Adrenal gland (tissue), 12 donors: ENCODE measurements around the gene GTPBP2. TPM values are rescaled to one million over a fixed set of nuclear protein-coding genes. Genes with fewer than 3 reads are reported as not detected.

Source experiments
- DNase-seq, 7 donors: peaks; one replicate each; pipeline ENCODE4 v3.0.0-alpha.2; 2019 to 2020
- H3K27ac ChIP-seq, 5 donors: fragments of 200-600 bp; sonication (generic) in 4 of 5; 1 replicate in 3 of 5; 2 replicates in 2 of 5; pipeline versions ENCODE4 v1.5.1 to v1.8.0; 2016 to 2020; ENCODE audit warnings: mild to moderate bottlenecking in 1 of 5
- H3K27me3 ChIP-seq: fragments of 200-600 bp; 2 replicates; pipeline ENCODE4 v1.8.0; 2021
- H3K36me3 ChIP-seq, 2 donors: fragments of 200-600 bp; replicated peaks in 1 of 2; 1 replicate in 1 of 2; 2 replicates in 1 of 2; pipeline versions ENCODE4 v1.5.1 to v1.8.0; 2018 to 2022
- H3K4me1 ChIP-seq, 2 donors: fragments of 200-600 bp; replicated peaks in 1 of 2; 1 replicate in 1 of 2; 2 replicates in 1 of 2; pipeline versions ENCODE4 v1.5.1 to v1.8.0; 2018 to 2021
- H3K4me3 ChIP-seq, 4 donors: fragments of 200-600 bp; sonication (generic) in 3 of 4; one replicate each; pipeline ENCODE4 v1.5.1; 2016 to 2018
- H3K9me3 ChIP-seq, 3 donors: fragments of 200-600 bp; sonication (generic) in 1 of 3; replicated peaks in 1 of 3; 1 replicate in 2 of 3; 2 replicates in 1 of 3; pipeline versions ENCODE4 v1.5.1 to v1.8.0; 2016 to 2021
- CTCF ChIP-seq, 6 experiments: fragments of 450-650 bp in 4 of 6; fragments of 200-600 bp in 2 of 6; sonication (generic) in 1 of 6; IDR thresholded peaks; 1 replicate in 5 of 6; 2 replicates in 1 of 6; pipeline versions ENCODE4 v1.5.1 to v1.8.0; 2016 to 2021; ENCODE audit warnings: antibody characterized with exemption in 6 of 6, mild to moderate bottlenecking in 2 of 6, moderate library complexity in 1 of 6
- POLR2A ChIP-seq, 2 donors: fragments of 450-650 bp; IDR thresholded peaks; one replicate each; pipeline ENCODE4 v1.6.1; 2017; ENCODE audit warnings: antibody characterized with exemption in 2 of 2, mild to moderate bottlenecking in 2 of 2, moderate library complexity in 1 of 2
- WGBS, 4 donors: extraction: QIAGEN DNeasy Blood & Tissue Kit in 2 of 4; methylation state at CpG; one replicate each; pipeline versions ENCODE4 v1.1.5 to v1.1.7; 2013 to 2017; 5-methylcytosine and 5-hydroxymethylcytosine counted together
- intact Hi-C, 2 donors: fragments of 100-400 bp; cut with DNase I; formaldehyde crosslinking; loops; one replicate each; pipeline versions ENCODE4 v1.14.1 to v1.15.0; 2022 to 2023
- polyA plus RNA-seq, 3 donors: library from polyadenylated mRNA; stranded (reverse); fragments of 200-250 nt in 2 of 3; fragments of 350-450 nt in 1 of 3; fragmentation: Illumina TruSeq in 1 of 3; extraction: RNeasy Lipid Tissue Mini Kit (QIAGEN cat#74804) in 1 of 3; gene quantifications; one replicate each; pipeline ENCODE4 v1.2.3, GENCODE V29; 2013 to 2014
- total RNA-seq, 9 donors: library from RNA; depleted of rRNA in 4 of 9; stranded (reverse); fragments of >200 nt in 4 of 9; fragments of 120-200 nt in 1 of 9; fragmentation: NEBNext Ultra II Directional in 1 of 9; extraction: Animal tissue kit (Norgen Biotek cat#: 25700) in 1 of 9; gene quantifications; one replicate each; pipeline versions ENCODE4 v1.1.0 to v1.2.4, GENCODE V29; 2013 to 2023
- donor health status: healthy with polysubstance abuse.
- donor health status: Bipolar disorder and iron deficiency.
- donor health status: DM: yes; HTN: yes; CAD: no.
- donor health status: DM: no; HTN: no; CAD: no.
- donor health status: DM: no; HTN: no; CAD: no.
- donor health status: DM: yes; HTN: yes; CAD: no.

The GTPBP2 gene
- total and polyA plus RNA-seq, 12 donors, result 16.5 to 73.5 (median 43.5) TPM

DNA sequence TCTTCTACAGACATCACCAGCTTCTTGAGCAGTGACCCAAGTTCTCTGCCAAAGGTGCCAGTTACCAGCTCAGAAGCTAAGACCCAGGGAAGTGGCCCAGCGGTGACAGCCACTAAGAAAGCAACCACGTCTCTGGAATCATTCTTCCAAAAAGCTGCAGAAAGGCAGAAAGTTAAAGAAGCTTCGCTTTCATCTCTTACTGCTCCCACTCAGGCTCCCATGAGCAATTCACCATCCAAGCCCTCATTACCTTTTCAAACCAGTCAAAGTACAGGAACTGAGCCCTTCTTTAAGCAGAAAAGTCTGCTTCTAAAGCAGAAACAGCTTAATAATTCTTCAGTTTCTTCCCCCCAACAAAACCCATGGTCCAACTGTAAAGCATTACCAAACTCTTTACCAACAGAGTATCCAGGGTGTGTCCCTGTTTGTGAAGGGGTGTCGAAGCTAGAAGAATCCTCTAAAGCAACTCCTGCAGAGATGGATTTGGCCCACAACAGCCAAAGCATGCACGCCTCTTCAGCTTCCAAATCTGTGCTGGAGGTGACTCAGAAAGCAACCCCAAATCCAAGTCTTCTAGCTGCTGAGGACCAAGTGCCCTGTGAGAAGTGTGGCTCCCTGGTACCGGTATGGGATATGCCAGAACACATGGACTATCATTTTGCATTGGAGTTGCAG, 15.2 kb downstream of the GTPBP2 start:
- Histone ChIP-seq H3K27me3 (no peaks in the 10 kb centered on the region), H3K4me1 (no peaks in the 10 kb centered on the region), H3K27ac (no peak overlapping the region), H3K36me3 (peaks cover 0 to 34% of the 10 kb centered on the region in 2 donors), H3K4me3 (no peak overlapping the region), H3K9me3 (no peaks in the 10 kb centered on the region)
- WGBS, 4 donors, result 93 to 98% (median 94%) methylated on average over 5 to 6 of the region's 6 CpGs
- intact Hi-C loops, result no loop called here
- no peak for TF ChIP-seq POLR2A (IDR thresholded peaks at IDR 0.05)
- no peak for DNase-seq

DNA sequence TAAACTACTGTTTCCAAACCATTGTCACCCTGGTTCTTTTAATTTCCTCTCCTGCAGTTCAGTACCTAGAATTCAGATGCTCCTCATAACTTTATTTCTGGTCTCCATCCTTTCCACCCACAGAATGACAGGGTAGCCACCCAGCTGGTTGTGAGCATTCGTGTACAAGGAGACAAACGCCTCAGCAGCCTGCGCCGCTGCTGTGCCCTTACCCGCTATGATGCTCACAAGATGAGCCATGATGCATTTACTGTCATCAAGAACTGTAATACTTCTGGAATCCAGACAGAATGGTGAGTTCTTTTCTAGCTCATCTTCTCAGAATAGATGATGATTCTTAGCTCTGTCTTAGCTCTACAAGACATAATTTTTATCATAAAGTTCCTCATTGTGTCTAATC, 18.6 kb downstream of the GTPBP2 start:
- intact Hi-C loops, result no loop called here
- no peak for DNase-seq
- Histone ChIP-seq H3K27ac (no peak overlapping the region), H3K9me3 (no peaks in the 10 kb centered on the region), H3K27me3 (no peaks in the 10 kb centered on the region), H3K36me3 (peaks cover 0 to 34% of the 10 kb centered on the region in 2 donors), H3K4me1 (no peaks in the 10 kb centered on the region), H3K4me3 (no peak overlapping the region)
- TF ChIP-seq CTCF (IDR thresholded peaks at IDR 0.05) (no peak), POLR2A (IDR thresholded peaks at IDR 0.05) (no peak)
- WGBS, 4 donors, result 94 to 96% (median 96%) methylated on average over 5 of the region's 5 CpGs

DNA sequence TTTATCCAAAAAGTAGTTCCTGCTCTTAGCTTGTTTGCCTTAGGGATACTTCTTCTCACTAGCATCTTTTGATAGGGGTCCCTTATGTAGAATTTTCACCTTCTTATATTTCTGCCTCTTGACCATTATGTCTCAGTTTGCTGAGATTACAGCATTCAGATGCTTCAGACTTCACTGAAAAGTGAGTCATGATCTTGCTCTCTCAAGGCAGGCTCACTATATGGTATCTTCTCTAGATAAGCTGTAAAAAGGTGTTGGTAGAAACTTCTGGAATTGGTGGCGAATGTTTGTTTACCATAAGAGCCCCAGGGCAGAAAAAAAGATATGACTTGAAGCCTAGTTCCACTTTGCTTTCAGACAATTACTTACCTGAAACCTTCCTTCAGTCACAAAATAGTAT, 19.7 kb downstream of the GTPBP2 start:
- intact Hi-C loops, result no loop called here
- 81 to 100% (median 94%) methylated on average over 1 of the region's 1 CpG for WGBS, 4 donors

DNA sequence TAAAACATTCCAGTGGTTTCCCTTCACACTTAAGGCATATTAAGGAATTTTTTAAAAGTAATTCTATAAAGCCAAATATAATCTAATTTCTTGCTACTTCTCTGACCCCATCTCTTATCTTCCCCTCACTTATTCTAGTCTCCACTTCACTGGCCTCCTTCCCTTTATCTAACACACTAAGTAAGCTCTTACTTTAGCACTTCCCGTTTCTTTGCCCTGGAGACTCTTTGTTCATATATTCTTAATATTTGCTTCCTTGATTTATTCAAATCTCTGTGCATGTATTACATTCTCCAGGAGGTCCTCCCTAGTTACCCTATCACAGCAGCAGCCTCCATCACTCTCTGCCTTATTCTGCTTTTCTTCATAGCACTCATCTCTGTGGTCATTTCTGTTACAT, 20.3 kb downstream of the GTPBP2 start:
- Histone ChIP-seq H3K27ac (no peak overlapping the region), H3K27me3 (no peaks in the 10 kb centered on the region), H3K4me3 (no peak overlapping the region), H3K4me1 (no peaks in the 10 kb centered on the region), H3K36me3 (peaks cover 0 to 27% of the 10 kb centered on the region in 2 donors), H3K9me3 (no peaks in the 10 kb centered on the region)
- TF ChIP-seq POLR2A (IDR thresholded peaks at IDR 0.05), result no peak
- TF ChIP-seq CTCF (IDR thresholded peaks at IDR 0.05), result no peak
- DNase-seq, result no peak
- WGBS, 4 donors, result 69 to 92% (median 74%) methylated on average over 1 of the region's 1 CpG
- intact Hi-C loops, result no loop called here

More for the DNA sequence above, 19.7 kb downstream of the GTPBP2 start:
- no peak overlapping the region for H3K4me3 ChIP-seq
- no peaks in the 10 kb centered on the region for H3K4me1 ChIP-seq
- TF ChIP-seq POLR2A (IDR thresholded peaks at IDR 0.05), result no peak
- no peak for DNase-seq
- no peak overlapping the region for H3K27ac ChIP-seq
- H3K27me3 ChIP-seq, result no peaks in the 10 kb centered on the region
- H3K36me3 ChIP-seq, result peaks cover 0 to 33% of the 10 kb centered on the region in 2 donors
- H3K9me3 ChIP-seq, result no peaks in the 10 kb centered on the region

DNA sequence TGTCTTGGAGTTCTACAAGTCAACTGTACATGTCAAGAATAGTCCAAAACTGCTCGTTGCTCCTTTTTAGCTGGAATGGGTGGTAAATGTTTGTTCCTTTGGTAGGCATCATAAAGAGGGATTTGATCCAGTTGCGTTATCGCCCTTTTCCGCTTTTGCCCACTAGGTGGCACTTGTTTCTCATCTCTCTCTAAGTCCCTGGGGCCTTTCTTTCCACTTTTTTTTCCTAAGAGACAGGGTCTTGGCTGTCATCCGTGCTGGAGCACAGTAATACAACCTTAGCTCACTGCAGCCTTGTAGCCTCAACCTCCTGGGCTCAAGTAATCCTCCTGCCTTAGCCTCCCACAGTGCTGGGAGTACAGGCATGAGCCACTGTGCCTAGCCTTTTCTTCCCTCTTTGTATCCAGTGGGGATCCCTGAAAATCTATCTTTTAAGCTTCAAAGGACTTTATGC, 20.7 kb downstream of the GTPBP2 start:
- DNase-seq, result peak; percentile 52 to 90 (median 76)
- 3 to 6% (median 4%) methylated on average over 5 of the region's 5 CpGs for WGBS, 4 donors

More for the DNA sequence above, 20.7 kb downstream of the GTPBP2 start:
- H3K4me1 ChIP-seq, result no peaks in the 10 kb centered on the region
- H3K36me3 ChIP-seq, result peaks cover 0 to 22% of the 10 kb centered on the region in 2 donors
- no peaks in the 10 kb centered on the region for H3K27me3 ChIP-seq
- TF ChIP-seq CTCF (IDR thresholded peaks at IDR 0.05), result peak; percentile 61 to 79 (median 66)
- TF ChIP-seq POLR2A (IDR thresholded peaks at IDR 0.05), result no peak
- H3K9me3 ChIP-seq, result no peaks in the 10 kb centered on the region
- H3K4me3 ChIP-seq, result no peak overlapping the region
- intact Hi-C loops, result no loop called here
- no peak overlapping the region for H3K27ac ChIP-seq
